Coronary artery (tissue), 2 donors: ENCODE results near the gene ADAMTSL5.
A peak's percentile ranks its signal among the peaks of the same experiment; 100 is the strongest.

ENCODE experiments used
- DNase-seq: peaks from one replicate; pipeline ENCODE4 v3.0.0-alpha.2; 2017; ENCODE audit warnings: low spot score
- H3K27ac ChIP-seq, 2 donors: fragments of 200-600 bp; sonication (generic); one replicate each; pipeline ENCODE4 v1.5.1; 2016 to 2019
- H3K4me3 ChIP-seq: fragments of 200-600 bp; sonication (generic); 2 replicates; pipeline ENCODE4 v1.5.1; 2016; ENCODE audit warnings: mild to moderate bottlenecking, moderate library complexity
- CTCF ChIP-seq: fragments of 200-600 bp; sonication (generic); IDR thresholded peaks from one replicate; pipeline ENCODE4 v1.5.1; 2019; ENCODE audit warnings: antibody characterized with exemption

ADAMTSL5 gene

GRCh38 chr19:1512671-1513498 lies at the start of gene ADAMTSL5:
Gene ADAMTSL5, minus strand, starts transcription at chr19:1513019. Its CDS starts 2,076 bp downstream, at chr19:1510943.
- Histone ChIP-seq H3K27ac (peak within 1 kb of the TSS; percentile 30 to 86), H3K4me3 (peak within 1 kb of the TSS; percentile 81)
- DNase-seq: no peak
- no peak for TF ChIP-seq CTCF

- no peak for TF ChIP-seq CTCF
- Histone ChIP-seq H3K27ac (no peak overlapping the region), H3K4me3 (no peak overlapping the region)
- no peak for DNase-seq
Measured at GRCh38 chr19:1561236-1561842, 48.5 kb upstream of the ADAMTSL5 start.

- H3K4me3 ChIP-seq: no peak overlapping the region
- no peak for DNase-seq
- H3K27ac ChIP-seq: no peak overlapping the region
- no peak for TF ChIP-seq CTCF
Measured at GRCh38 chr19:1560286-1560882, 47.6 kb upstream of the ADAMTSL5 start.

GRCh38 chr19:1558552-1558951 lies 45.7 kb upstream of the ADAMTSL5 start:
- no peak overlapping the region for H3K4me3 ChIP-seq
- no peak overlapping the region for H3K27ac ChIP-seq
- TF ChIP-seq CTCF: no peak
- DNase-seq: no peak

- DNase-seq: no peak
- Histone ChIP-seq H3K4me3 (no peak overlapping the region), H3K27ac (no peak overlapping the region)
- TF ChIP-seq CTCF: no peak
Measured at GRCh38 chr19:1556390-1557070, 43.7 kb upstream of the ADAMTSL5 start.

GRCh38 chr19:1555487-1556389 lies 42.9 kb upstream of the ADAMTSL5 start:
- H3K4me3 ChIP-seq: no peak overlapping the region
- TF ChIP-seq CTCF: no peak
- no peak for DNase-seq
- no peak overlapping the region for H3K27ac ChIP-seq
